HepG2 (cell line): ENCODE measurements around the gene NFATC2. TPM values are rescaled to one million over a fixed set of nuclear protein-coding genes. Genes with fewer than 3 reads are reported as not detected.

Experiments used
- ATAC-seq: fragments of 200-7000 bp; cut with Tn5 transposase; 3 replicates; pipeline ENCODE4 v1.9.1; 2020; ENCODE audit warnings: mild to moderate bottlenecking, moderate library complexity
- BruUV-seq: library from RNA; stranded (reverse); fragments of 400-500 nt; replicated peaks from 2 replicates; lab custom pipeline; 2021; lab: Mats Ljungman, UMichigan
- CTCF ChIA-PET: fragments of 300-600 bp; formaldehyde crosslinking; extraction: SDS; loops from one replicate; lab custom pipeline; 2021; ENCODE audit warnings: low total read pairs, inconsistent platforms, low intra/inter-chr PET ratio; lab: Yijun Ruan, JAX
- POLR2A ChIA-PET: fragments of 350-600 bp; sonication (Branson Sonifier 250); formaldehyde crosslinking; loops from one replicate; lab custom pipeline; 2020; ENCODE audit warnings: antibody characterized with exemption, inconsistent platforms; lab: Yijun Ruan, JAX
- DNase-seq: peaks from one replicate; pipeline ENCODE4 v3.0.0-alpha.2; 2015; ENCODE audit warnings: low spot score
- FAIRE-seq: peaks from 3 replicates; lab custom pipeline; 2011; peaks lifted over from hg19 to GRCh38; lab: Jason Lieb, UNC
- H2AFZ ChIP-seq: one replicate; pipeline ENCODE4 v1.6.1; 2011; ENCODE audit warnings: low read length, inconsistent platforms
- H3K27ac ChIP-seq: fragments of 300-600 bp; 3 replicates; pipeline ENCODE4 v1.8.0; 2011; ENCODE audit warnings: mixed run types, mild to moderate bottlenecking, mixed read lengths, low read length, inconsistent platforms; ENCODE audit not compliant: insufficient read depth; ENCODE audit errors: extremely low read length
- H3K27me3 ChIP-seq, 2 experiments: fragments of 200-600 bp in 1 of 2; 2 replicates in 1 of 2; 3 replicates in 1 of 2; pipeline versions ENCODE4 v1.6.0 to v1.8.0; 2011; ENCODE audit warnings: low read length in 2 of 2, mild to moderate bottlenecking in 2 of 2, moderate library complexity in 2 of 2, inconsistent platforms in 1 of 2; ENCODE audit not compliant: insufficient read depth in 2 of 2, control insufficient read depth in 1 of 2
- H3K36me3 ChIP-seq, 2 experiments: fragments of 200-600 bp in 1 of 2; replicated peaks in 1 of 2; 2 replicates in 1 of 2; 3 replicates in 1 of 2; pipeline versions ENCODE4 v1.5.1 to v1.8.0; 2011; ENCODE audit warnings: low read length in 2 of 2, inconsistent platforms in 1 of 2; ENCODE audit not compliant: insufficient read depth in 2 of 2, control insufficient read depth in 1 of 2
- H3K4me1 ChIP-seq: 2 replicates; pipeline ENCODE4 v1.5.1; 2012; ENCODE audit warnings: low read length, inconsistent platforms; ENCODE audit not compliant: insufficient read depth
- H3K4me2 ChIP-seq: 2 replicates; pipeline ENCODE4 v1.6.0; 2011; ENCODE audit warnings: low read depth, low read length, inconsistent platforms
- H3K4me3 ChIP-seq, 3 experiments: fragments of 200-600 bp in 1 of 3; sonication (generic), shearing (Covaris generic) in 1 of 3; replicated peaks in 1 of 3; 2 replicates each; pipeline ENCODE4 v1.5.1; 2011 to 2016; ENCODE audit warnings: low read length in 3 of 3, inconsistent platforms in 2 of 3, low read depth in 2 of 3, mild to moderate bottlenecking in 2 of 3, control low read depth in 1 of 3, mixed read lengths in 1 of 3; ENCODE audit not compliant: insufficient read depth in 1 of 3
- H3K79me2 ChIP-seq: one replicate; pipeline ENCODE4 v1.6.1; 2011; ENCODE audit warnings: low read length, inconsistent platforms; ENCODE audit not compliant: insufficient read depth
- H3K9ac ChIP-seq: 2 replicates; pipeline ENCODE4 v1.6.0; 2011; ENCODE audit warnings: mild to moderate bottlenecking, low read depth, low read length, inconsistent platforms; ENCODE audit not compliant: insufficient read depth
- H3K9me3 ChIP-seq: 2 replicates; pipeline ENCODE4 v1.5.1; 2012; ENCODE audit warnings: mild to moderate bottlenecking, low read length
- H4K20me1 ChIP-seq: 2 replicates; pipeline ENCODE4 v1.6.0; 2011; ENCODE audit warnings: inconsistent platforms, mild to moderate bottlenecking, low read length, moderate library complexity; ENCODE audit not compliant: insufficient read depth
- ATF2 ChIP-seq: sonication (generic); formaldehyde crosslinking; IDR thresholded peaks from 2 replicates; pipeline ENCODE4 v1.4.0; 2020; ENCODE audit warnings: missing genetic modification reagents
- CHD2 ChIP-seq: IDR thresholded peaks from 2 replicates; pipeline ENCODE4 v1.6.1; 2011; ENCODE audit warnings: low read depth, low read length, improper control_type of control experiment
- E2F2 ChIP-seq: sonication (generic); formaldehyde crosslinking; IDR thresholded peaks from 2 replicates; pipeline ENCODE4 v1.4.0; 2020; ENCODE audit warnings: missing genetic modification reagents, borderline replicate concordance
- FUBP1 ChIP-seq: sonication (generic); formaldehyde crosslinking; IDR thresholded peaks from 2 replicates; pipeline ENCODE4 v1.5.1; 2020; ENCODE audit warnings: missing genetic modification reagents, mild to moderate bottlenecking, borderline replicate concordance
- GPBP1L1 ChIP-seq: sonication (generic); formaldehyde crosslinking; IDR thresholded peaks from 2 replicates; pipeline ENCODE4 v1.5.0; 2020; ENCODE audit warnings: mild to moderate bottlenecking, missing genetic modification reagents
- GPN1 ChIP-seq: sonication (generic); formaldehyde crosslinking; IDR thresholded peaks from 2 replicates; pipeline ENCODE4 v1.5.1; 2020; ENCODE audit warnings: missing genetic modification reagents, borderline replicate concordance
- KDM2A ChIP-seq: sonication (generic); formaldehyde crosslinking; IDR thresholded peaks from 2 replicates; pipeline ENCODE4 v1.4.0; 2020; ENCODE audit warnings: low read depth, missing genetic modification reagents, borderline replicate concordance
- MLX ChIP-seq: IDR thresholded peaks from 2 replicates; pipeline ENCODE4 v1.6.1; 2016
- PHF21A ChIP-seq: sonication (generic); formaldehyde crosslinking; IDR thresholded peaks from 2 replicates; pipeline ENCODE4 v1.5.0; 2020; ENCODE audit warnings: mild to moderate bottlenecking, missing genetic modification reagents
- RFX1 ChIP-seq: fragments of 450-650 bp; IDR thresholded peaks from 2 replicates; pipeline ENCODE4 v1.6.1; 2017
- TRIM24 ChIP-seq: sonication (generic); formaldehyde crosslinking; IDR thresholded peaks from 2 replicates; pipeline ENCODE4 v1.8.0; 2022; ENCODE audit warnings: mild to moderate bottlenecking, missing genetic modification reagents
- ZFP36L2 ChIP-seq: sonication (generic); formaldehyde crosslinking; IDR thresholded peaks from 2 replicates; pipeline ENCODE4 v1.4.0; 2020; ENCODE audit warnings: missing genetic modification reagents
- ZNF597 ChIP-seq: sonication (generic); formaldehyde crosslinking; IDR thresholded peaks from 2 replicates; pipeline ENCODE4 v1.5.0; 2020; ENCODE audit warnings: missing genetic modification reagents
- ZNF790 ChIP-seq: sonication (generic); formaldehyde crosslinking; IDR thresholded peaks from 2 replicates; pipeline ENCODE4 v1.8.0; 2022; ENCODE audit warnings: missing genetic modification reagents, mild to moderate bottlenecking, borderline replicate concordance
- WGBS: methylation state at CpG from one replicate; pipeline ENCODE4 v1.1.6; 2017; ENCODE audit warnings: low lambda C conversion rate; 5-methylcytosine and 5-hydroxymethylcytosine counted together
- in situ Hi-C: cut with HindIII; loops from 2 replicates; pipeline ENCODE4 v1.10.0; 2017; ENCODE audit warnings: low pct_unique_long_range_greater_than_20kb; ENCODE audit not compliant: extremely low pct_ligation_motif_present
- intact Hi-C: fragments of 100-400 bp; cut with micrococcal nuclease; formaldehyde crosslinking; loops from one replicate; pipeline ENCODE4 v1.10.0; 2022; ENCODE audit not compliant: unreplicated experiment
- polyA plus RNA-seq, 8 experiments: library from polyadenylated mRNA; depleted of rRNA in 3 of 8; stranded (reverse) in 7 of 8; unstranded in 1 of 8; fragments of >200 nt; fragmentation: Illumina TruSeq in 4 of 8; extraction: Trizol in 4 of 8; gene quantifications; 2 replicates each; pipeline versions ENCODE4 v1.2.1 to v1.2.3, GENCODE V29; 2011 to 2016; ENCODE audit warnings: low read depth in 4 of 8, missing spikeins in 1 of 8, mixed read lengths in 1 of 8; ENCODE audit not compliant: insufficient read depth in 1 of 8
- total RNA-seq, 5 experiments: library from RNA; depleted of rRNA; stranded (reverse); fragments of >200 nt; fragmentation: Illumina TruSeq; extraction: Trizol; gene quantifications; 2 replicates each; pipeline ENCODE4 v1.2.3, GENCODE V29; 2016; ENCODE audit warnings: low read depth in 1 of 5

The NFATC2 gene
- total and polyA plus RNA-seq, 2 of the 13 experiments (the other 11 are each of a cell fraction or from before 2014, with no cell fraction given): 1.9 to 3.3 TPM

GRCh38 chr20:51388756-51389542, 153.6 kb downstream of the NFATC2 start:
- no peaks in the 10 kb centered on the region for H3K9me3 ChIP-seq
- no peak for DNase-seq
- no peak for ATAC-seq
- H3K27me3 ChIP-seq: no peaks in the 10 kb centered on the region
- in situ Hi-C loops: no loop called here
- no peak for FAIRE-seq
- ChIA-PET CTCF (no interaction called here), POLR2A (no interaction called here)
- H4K20me1 ChIP-seq: no peaks in the 10 kb centered on the region
- H3K27ac ChIP-seq: no peak overlapping the region
- BruUV-seq: no TSS peak
- 73% methylated on average over 7 of the region's 7 CpGs for WGBS
- intact Hi-C loops: loop anchor here (10.0 kb wide), 1 partner anchor 66 kb away; no protein-coding TSS in a partner anchor
- TF ChIP-seq GPBP1L1 (CRISPR knock-in tag) (no peak), GPN1 (CRISPR knock-in tag) (no peak), MLX (CRISPR knock-in tag) (no peak), ATF2 (CRISPR knock-in tag) (no peak), FUBP1 (CRISPR knock-in tag) (no peak), ZNF790 (no peak), ZNF597 (CRISPR knock-in tag) (no peak), TRIM24 (no peak), PHF21A (CRISPR knock-in tag) (no peak), ZFP36L2 (CRISPR knock-in tag) (no peak), CHD2 (no peak), RFX1 (no peak), KDM2A (no peak), E2F2 (CRISPR knock-in tag) (no peak)
- H3K36me3 ChIP-seq: peaks cover 1 to 15% of the 10 kb centered on the region in 2 experiments; a peak in 3 of 5 replicates
- no peak overlapping the region for H3K4me2 ChIP-seq
- H3K4me1 ChIP-seq: no peaks in the 10 kb centered on the region
- H3K9ac ChIP-seq: no peak overlapping the region
- no peaks in the 10 kb centered on the region for H3K79me2 ChIP-seq
- no peak overlapping the region for H2AFZ ChIP-seq
- H3K4me3 ChIP-seq: no peak overlapping the region
